NT2/D1 (cell line): ENCODE measurements around the gene RALA.

Experiments
- SUZ12 ChIP-seq: IDR thresholded peaks from 2 replicates; pipeline ENCODE4 v1.6.1; 2011; ENCODE audit not compliant: insufficient read length, insufficient read depth; ENCODE audit errors: extremely low read depth
- YY1 ChIP-seq: IDR thresholded peaks from 2 replicates; pipeline ENCODE4 v1.6.1; 2011; ENCODE audit not compliant: insufficient read length, insufficient read depth
- ZNF274 ChIP-seq: IDR thresholded peaks from 2 replicates; pipeline ENCODE4 v1.6.1; 2011; ENCODE audit warnings: mild to moderate bottlenecking, low read depth, low read length

GRCh38 chr7:39633563-39634477 lies 10.4 kb downstream of the RALA start:
- TF ChIP-seq ZNF274 (no peak), YY1 (no peak), SUZ12 (no peak)
